GM12892 (cell line): ENCODE measurements around the gene ARHGAP24.

ENCODE experiments used
- POLR2A ChIP-seq: IDR thresholded peaks from 2 replicates; pipeline ENCODE4 v1.6.1; 2011; ENCODE audit warnings: low read depth, low read length, control low read depth
- POLR2AphosphoS5 ChIP-seq: IDR thresholded peaks from 2 replicates; pipeline ENCODE4 v1.6.1; 2011; ENCODE audit warnings: low read depth, low read length, control low read depth
- TAF1 ChIP-seq: IDR thresholded peaks from 2 replicates; pipeline ENCODE4 v1.6.1; 2011; ENCODE audit warnings: low read depth, mild to moderate bottlenecking, control low read depth, low read length, borderline replicate concordance

- TF ChIP-seq POLR2A, result no peak
- no peak for TF ChIP-seq POLR2AphosphoS5
- no peak for TF ChIP-seq TAF1
Measured at GRCh38 chr4:85534120-85534519, 59.2 kb downstream of the ARHGAP24 start.
